PC-3 (cell line): ENCODE data around the gene P2RY2. TPM values are rescaled to one million over a fixed set of nuclear protein-coding genes. Genes with fewer than 3 reads are reported as not detected.

ENCODE experiments used
- ATAC-seq: fragments of 200-7000 bp; cut with Tn5 transposase; 2 replicates; pipeline ENCODE4 v1.9.1; 2020; ENCODE audit warnings: mild to moderate bottlenecking, moderate library complexity
- BruUV-seq: library from RNA; stranded (reverse); fragments of 400-500 nt; replicated peaks from 2 replicates; lab custom pipeline; 2021; lab: Mats Ljungman, UMichigan
- CTCF ChIA-PET: fragments of 300-600 bp; sonication (Branson Sonifier 250); formaldehyde crosslinking; loops from one replicate; lab custom pipeline; 2022; ENCODE audit warnings: antibody characterized with exemption; lab: Charles Lee
- POLR2A ChIA-PET: fragments of 300-600 bp; sonication (Branson Sonifier 250); formaldehyde crosslinking; loops from one replicate; lab custom pipeline; 2022; ENCODE audit warnings: antibody characterized with exemption; ENCODE audit not compliant: unreplicated experiment; lab: Charles Lee
- DNase-seq: peaks from one replicate; pipeline ENCODE4 v3.0.0-alpha.2; 2015
- H2AFZ ChIP-seq: fragments of 300-600 bp; sonication (generic); 2 replicates; pipeline ENCODE4 v1.6.0; 2016; ENCODE audit warnings: antibody characterized with exemption, low read length
- H3F3A ChIP-seq: fragments of 300-600 bp; sonication (generic); one replicate; pipeline ENCODE4 v1.6.0; 2017; ENCODE audit warnings: antibody characterized with exemption, low read length, control low read depth, mild to moderate bottlenecking; ENCODE audit not compliant: unreplicated experiment
- H3K27ac ChIP-seq: fragments of 300-600 bp; sonication (generic); 2 replicates; pipeline ENCODE4 v1.5.1; 2016; ENCODE audit warnings: mild to moderate bottlenecking, low read length
- H3K27me3 ChIP-seq: fragments of 300-600 bp; sonication (generic); 2 replicates; pipeline ENCODE4 v1.6.1; 2016; ENCODE audit warnings: low read length, mixed read lengths
- H3K36me3 ChIP-seq: fragments of 300-600 bp; sonication (generic); 2 replicates; pipeline ENCODE4 v1.6.1; 2016; ENCODE audit warnings: low read depth, mixed run types, low read length, mixed read lengths
- H3K4me1 ChIP-seq: fragments of 300-600 bp; sonication (generic); 2 replicates; pipeline ENCODE4 v1.5.1; 2016; ENCODE audit warnings: low read length; ENCODE audit not compliant: insufficient read depth
- H3K4me2 ChIP-seq: fragments of 300-600 bp; sonication (generic); 2 replicates; pipeline ENCODE4 v1.6.0; 2016; ENCODE audit warnings: low read length
- H3K4me3 ChIP-seq: fragments of 300-600 bp; sonication (generic); 2 replicates; pipeline ENCODE4 v1.5.1; 2016; ENCODE audit warnings: mild to moderate bottlenecking, low read length, mixed read lengths
- H3K79me2 ChIP-seq: fragments of 300-600 bp; sonication (generic); 2 replicates; pipeline ENCODE4 v1.6.1; 2017; ENCODE audit warnings: low read length, mixed read lengths
- H3K9ac ChIP-seq: fragments of 300-600 bp; sonication (generic); 2 replicates; pipeline ENCODE4 v1.6.0; 2016; ENCODE audit warnings: mild to moderate bottlenecking, low read length
- H3K9me2 ChIP-seq: fragments of 300-600 bp; sonication (generic); replicated peaks from 2 replicates; pipeline ENCODE4 v1.6.1; 2016; ENCODE audit warnings: mixed run types, low read length, mixed read lengths
- H3K9me3 ChIP-seq: fragments of 300-600 bp; sonication (generic); 2 replicates; pipeline ENCODE4 v1.6.1; 2016; ENCODE audit warnings: low read length, mixed read lengths
- H4K20me1 ChIP-seq: fragments of 300-600 bp; sonication (generic); 2 replicates; pipeline ENCODE4 v1.6.1; 2016; ENCODE audit warnings: low read length, mixed read lengths
- CTCF ChIP-seq: fragments of 300-600 bp; sonication (generic); conservative IDR thresholded peaks from 2 replicates; pipeline ENCODE4 v1.5.1; 2017; ENCODE audit warnings: antibody characterized with exemption, low read depth, mild to moderate bottlenecking, low read length
- EZH2 ChIP-seq: fragments of 300-600 bp; sonication (generic); IDR thresholded peaks from one replicate; pipeline ENCODE4 v1.6.1; 2017; ENCODE audit warnings: antibody characterized with exemption, mild to moderate bottlenecking, low read length; ENCODE audit not compliant: unreplicated experiment
- EZH2phosphoT487 ChIP-seq: fragments of 300-600 bp; sonication (generic); IDR thresholded peaks from 2 replicates; pipeline ENCODE4 v1.6.1; 2018; ENCODE audit warnings: mild to moderate bottlenecking, antibody characterized with exemption, low read length, borderline replicate concordance
- intact Hi-C: fragments of 100-400 bp; cut with micrococcal nuclease; formaldehyde crosslinking; loops from 2 replicates; pipeline ENCODE4 v1.9.0; 2023
- total RNA-seq: library from RNA; depleted of rRNA; stranded (reverse); fragments of >200 nt; gene quantifications from 2 replicates; pipeline ENCODE4 v1.2.3, GENCODE V29; 2014

Gene P2RY2
- total RNA-seq, 1 experiment from 2014 or later: 54.8 TPM

GRCh38 chr11:73281201-73281741 is 63.2 kb downstream of the P2RY2 start:
- Histone ChIP-seq H3K9ac (no peak overlapping the region), H2AFZ (no peak overlapping the region), H3K4me1 (no peaks in the 10 kb centered on the region), H3K4me3 (no peak overlapping the region), H3K9me2 (no peaks in the 10 kb centered on the region), H3F3A (no peaks in the 10 kb centered on the region), H3K9me3 (no peaks in the 10 kb centered on the region), H3K27me3 (no peaks in the 10 kb centered on the region), H3K27ac (no peak overlapping the region), H4K20me1 (no peaks in the 10 kb centered on the region), H3K36me3 (no peaks in the 10 kb centered on the region), H3K79me2 (no peaks in the 10 kb centered on the region), H3K4me2 (no peak overlapping the region)
- ATAC-seq (no peak), DNase-seq (no peak)
- no TSS peak for BruUV-seq
- ChIA-PET POLR2A (no interaction called here), CTCF (no interaction called here)
- TF ChIP-seq EZH2phosphoT487 (no peak), EZH2 (no peak), CTCF (no peak)
- intact Hi-C loops: loop anchor here (10.0 kb wide), 1 partner anchor 356 kb away; no protein-coding TSS in a partner anchor

GRCh38 chr11:73281796-73282660 is 63.9 kb downstream of the P2RY2 start:
- BruUV-seq: no TSS peak
- H3K27me3 ChIP-seq: no peaks in the 10 kb centered on the region
- H3K27ac ChIP-seq: no peak overlapping the region
- no peaks in the 10 kb centered on the region for H3K79me2 ChIP-seq
- TF ChIP-seq EZH2 (no peak), CTCF (no peak), EZH2phosphoT487 (no peak)
- H3K4me2 ChIP-seq: no peak overlapping the region
- no peaks in the 10 kb centered on the region for H3K36me3 ChIP-seq
- H3F3A ChIP-seq: no peaks in the 10 kb centered on the region
- CTCF ChIA-PET: no interaction called here
- H3K9me2 ChIP-seq: no peaks in the 10 kb centered on the region
- POLR2A ChIA-PET: no interaction called here
- no peak for ATAC-seq
- no peak for DNase-seq
- H3K9ac ChIP-seq: no peak overlapping the region
- H3K4me1 ChIP-seq: no peaks in the 10 kb centered on the region
- intact Hi-C loops: loop anchor here (10.0 kb wide), 1 partner anchor 357 kb away; no protein-coding TSS in a partner anchor
- no peak overlapping the region for H3K4me3 ChIP-seq
- no peaks in the 10 kb centered on the region for H3K9me3 ChIP-seq
- H4K20me1 ChIP-seq: no peaks in the 10 kb centered on the region
- no peak overlapping the region for H2AFZ ChIP-seq
